HG02884 (cell line): ENCODE results near the gene NSD2.
"Not testable (repeated sequence)": the region's sequence is repeated elsewhere in the genome, so short reads cannot be mapped to it uniquely, and the experiment has no call there.

ENCODE experiments used
- ATAC-seq: cut with Tn5 transposase; IDR thresholded peaks from one replicate; pipeline ENCODE4 v1.9.1; 2021; ENCODE audit warnings: mild to moderate bottlenecking, moderate library complexity; ENCODE audit not compliant: unreplicated experiment

The NSD2 gene

GRCh38 chr4:1983053-1983845, 112.1 kb downstream of the NSD2 start:
- no peak for ATAC-seq

- no peak for ATAC-seq
Measured at GRCh38 chr4:1983846-1984405, 112.7 kb downstream of the NSD2 start.

GRCh38 chr4:1984406-1985191, 113.4 kb downstream of the NSD2 start:
- ATAC-seq: no peak

- no peak for ATAC-seq
Measured at GRCh38 chr4:1985294-1985693, 114.1 kb downstream of the NSD2 start.

- no peak for ATAC-seq
Measured at GRCh38 chr4:1985780-1986577, 114.8 kb downstream of the NSD2 start.

GRCh38 chr4:1986578-1987210, 115.5 kb downstream of the NSD2 start:
- no peak for ATAC-seq

- no peak for ATAC-seq
Measured at GRCh38 chr4:1987296-1987695, 116.1 kb downstream of the NSD2 start.

- no peak for ATAC-seq
Measured at GRCh38 chr4:1987721-1988326, 116.6 kb downstream of the NSD2 start.

- ATAC-seq: no peak
Measured at GRCh38 chr4:1988327-1988724, 117.1 kb downstream of the NSD2 start.

- no peak for ATAC-seq
Measured at GRCh38 chr4:1989533-1990347, 118.5 kb downstream of the NSD2 start.

- ATAC-seq: no peak
Measured at GRCh38 chr4:1990348-1990645, 119.1 kb downstream of the NSD2 start.

- no peak for ATAC-seq
Measured at GRCh38 chr4:1990676-1991075, 119.5 kb downstream of the NSD2 start.

- ATAC-seq: no peak
Measured at GRCh38 chr4:1991087-1991486, 119.9 kb downstream of the NSD2 start.

GRCh38 chr4:1991596-1992434, 120.6 kb downstream of the NSD2 start:
- no peak for ATAC-seq

GRCh38 chr4:1992468-1993168, 121.4 kb downstream of the NSD2 start:
- no peak for ATAC-seq

- ATAC-seq: no peak
Measured at GRCh38 chr4:1993169-1993516, 122.0 kb downstream of the NSD2 start.

- not testable (repeated sequence) for ATAC-seq
Measured at GRCh38 chr4:1993718-1994516, 122.7 kb downstream of the NSD2 start.
